Uterus (tissue), 2 donors: Measurements from ENCODE around the gene RGS2.

Experiments used
- CTCF ChIP-seq, 4 experiments: fragments of 200-600 bp in 2 of 4; fragments of 450-650 bp in 2 of 4; sonication (generic) in 2 of 4; IDR thresholded peaks; one replicate each; pipeline ENCODE4 v1.5.1; 2016 to 2019; ENCODE audit warnings: antibody characterized with exemption in 4 of 4, mild to moderate bottlenecking in 2 of 4, moderate library complexity in 1 of 4
- POLR2A ChIP-seq, 2 donors: fragments of 450-650 bp; IDR thresholded peaks; one replicate each; pipeline ENCODE4 v1.6.1; 2016; ENCODE audit warnings: antibody characterized with exemption in 2 of 2, mild to moderate bottlenecking in 1 of 2, moderate library complexity in 1 of 2

- no peak for TF ChIP-seq CTCF (IDR thresholded peaks at IDR 0.05)
- TF ChIP-seq POLR2A (IDR thresholded peaks at IDR 0.05), result no peak
Observed at GRCh38 chr1:192830595-192831246, 21.9 kb downstream of the RGS2 start.
